H1 (cell line): ENCODE measurements around the gene DNAH8. TPM values are rescaled to one million over a fixed set of nuclear protein-coding genes. Genes with fewer than 3 reads are reported as not detected.

Source experiments
- CTCF ChIA-PET: fragments of 300-600 bp; sonication (Branson Sonifier 250); formaldehyde crosslinking; loops from one replicate; lab custom pipeline; 2021; ENCODE audit not compliant: partially characterized antibody; lab: Charles Lee
- POLR2A ChIA-PET: fragments of 300-600 bp; sonication (Branson Sonifier 250); formaldehyde crosslinking; loops from one replicate; lab custom pipeline; 2021; ENCODE audit warnings: inconsistent platforms; ENCODE audit not compliant: partially characterized antibody; lab: Charles Lee
- DNase-seq, 2 experiments: peaks; one replicate each; pipeline versions ENCODE4 v3.0.0 to v3.0.0-alpha.2; 2010 to 2022; ENCODE audit warnings: low spot score in 2 of 2, low read depth in 1 of 2, mixed read lengths in 1 of 2
- FAIRE-seq: peaks from 2 replicates; lab custom pipeline; 2011; peaks lifted over from hg19 to GRCh38; lab: Jason Lieb, UNC
- H2AFZ ChIP-seq: 2 replicates; pipeline ENCODE4 v1.8.1; 2012; ENCODE audit warnings: low read length, inconsistent platforms
- H2AK5ac ChIP-seq: 2 replicates; pipeline ENCODE4 v1.6.1; 2013; ENCODE audit warnings: low read depth, low read length
- H2BK120ac ChIP-seq: replicated peaks from 2 replicates; pipeline ENCODE3; 2013; ENCODE audit warnings: low read depth, low read length, inconsistent platforms
- H2BK12ac ChIP-seq: 2 replicates; pipeline ENCODE4 v1.6.1; 2013; ENCODE audit warnings: low read depth, low read length
- H2BK15ac ChIP-seq: 2 replicates; pipeline ENCODE4 v1.6.1; 2013; ENCODE audit warnings: low read length
- H2BK20ac ChIP-seq: 2 replicates; pipeline ENCODE4 v1.6.1; 2013; ENCODE audit warnings: low read length
- H2BK5ac ChIP-seq: 2 replicates; pipeline ENCODE4 v1.6.1; 2013; ENCODE audit warnings: low read depth, low read length
- H3K14ac ChIP-seq: 2 replicates; pipeline ENCODE4 v1.6.1; 2013; ENCODE audit warnings: inconsistent platforms; ENCODE audit not compliant: insufficient read length
- H3K18ac ChIP-seq: 2 replicates; pipeline ENCODE4 v1.6.1; 2013; ENCODE audit warnings: low read length; ENCODE audit errors: extremely low read depth
- H3K23ac ChIP-seq: 2 replicates; pipeline ENCODE4 v1.6.1; 2013; ENCODE audit warnings: inconsistent platforms; ENCODE audit not compliant: insufficient read length
- H3K23me2 ChIP-seq: 2 replicates; pipeline ENCODE4 v1.6.1; 2013; ENCODE audit warnings: low read depth, low read length
- H3K27ac ChIP-seq: 2 replicates; pipeline ENCODE4 v1.6.1; 2011; ENCODE audit warnings: low read depth, low read length, inconsistent platforms
- H3K27me3 ChIP-seq, 4 experiments: replicated peaks in 1 of 4; 1 replicate in 1 of 4; 2 replicates in 3 of 4; pipeline versions ENCODE4 v1.6.1 to v1.8.1; 2011 to 2013; ENCODE audit warnings: low read length in 3 of 4, mild to moderate bottlenecking in 3 of 4, inconsistent platforms in 2 of 4, mixed read lengths in 2 of 4, moderate library complexity in 1 of 4; ENCODE audit not compliant: control insufficient read depth in 3 of 4, insufficient read depth in 3 of 4; ENCODE audit errors: extremely low read depth in 1 of 4
- H3K36me3 ChIP-seq, 4 experiments: 2 replicates each; pipeline versions ENCODE4 v1.6.1 to v1.8.1; 2011 to 2013; ENCODE audit warnings: mild to moderate bottlenecking in 4 of 4, low read length in 3 of 4, moderate library complexity in 2 of 4, control low read depth in 1 of 4, inconsistent platforms in 1 of 4; ENCODE audit not compliant: insufficient read depth in 4 of 4, control insufficient read depth in 2 of 4
- H3K4ac ChIP-seq: replicated peaks from 2 replicates; pipeline ENCODE3; 2013; ENCODE audit warnings: low read length, low read depth, mixed read lengths, inconsistent platforms; ENCODE audit not compliant: insufficient read length
- H3K4me1 ChIP-seq, 4 experiments: replicated peaks in 1 of 4; 1 replicate in 1 of 4; 2 replicates in 3 of 4; pipeline versions ENCODE4 v1.6.1 to v1.8.1; 2011 to 2013; ENCODE audit warnings: low read length in 3 of 4, inconsistent platforms in 2 of 4, mixed read lengths in 1 of 4; ENCODE audit not compliant: insufficient read depth in 4 of 4, control insufficient read depth in 3 of 4
- H3K4me2 ChIP-seq, 2 experiments: 2 replicates each; pipeline versions ENCODE4 v1.6.1 to v1.8.1; 2011 to 2013; ENCODE audit warnings: low read depth in 2 of 2, low read length in 2 of 2, control low read depth in 1 of 2, inconsistent platforms in 1 of 2, mild to moderate bottlenecking in 1 of 2; ENCODE audit not compliant: insufficient read depth in 1 of 2
- H3K4me3 ChIP-seq, 4 experiments: fragments of 200-600, 300-600 bp in 1 of 4; sonication (generic), shearing (Covaris generic), sonication (Bioruptor Twin) in 1 of 4; 2 replicates each; pipeline versions ENCODE4 v1.5.1 to v1.8.1; 2011 to 2016; ENCODE audit warnings: low read length in 4 of 4, low read depth in 3 of 4, control low read depth in 2 of 4, inconsistent platforms in 2 of 4, mild to moderate bottlenecking in 2 of 4, mixed read lengths in 1 of 4, moderate library complexity in 1 of 4; ENCODE audit not compliant: insufficient read depth in 2 of 4; ENCODE audit errors: extremely low read depth in 1 of 4
- H3K56ac ChIP-seq: replicated peaks from 2 replicates; pipeline ENCODE3; 2013; ENCODE audit warnings: low read depth, mild to moderate bottlenecking, mixed read lengths, low read length, inconsistent platforms; ENCODE audit not compliant: insufficient read length
- H3K79me1 ChIP-seq: 2 replicates; pipeline ENCODE4 v1.6.1; 2013; ENCODE audit warnings: low read depth, low read length, control low read depth
- H3K79me2 ChIP-seq, 2 experiments: 2 replicates each; pipeline versions ENCODE4 v1.6.1 to v1.8.1; 2012 to 2013; ENCODE audit warnings: low read length in 2 of 2, mild to moderate bottlenecking in 2 of 2, inconsistent platforms in 1 of 2; ENCODE audit not compliant: insufficient read depth in 2 of 2, control insufficient read depth in 1 of 2
- H3K9ac ChIP-seq, 4 experiments: replicated peaks in 1 of 4; 1 replicate in 1 of 4; 2 replicates in 3 of 4; pipeline versions ENCODE4 v1.6.1 to v1.8.1; 2011 to 2013; ENCODE audit warnings: low read depth in 3 of 4, low read length in 3 of 4, control low read depth in 2 of 4, mild to moderate bottlenecking in 2 of 4, moderate library complexity in 2 of 4, inconsistent platforms in 1 of 4; ENCODE audit errors: extremely low read depth in 1 of 4
- H3K9me3 ChIP-seq, 2 experiments: 2 replicates each; pipeline versions ENCODE4 v1.6.1 to v1.8.1; 2012 to 2013; ENCODE audit warnings: mild to moderate bottlenecking in 2 of 2, moderate library complexity in 2 of 2, control low read depth in 1 of 2, inconsistent platforms in 1 of 2, low read depth in 1 of 2, low read length in 1 of 2, mixed read lengths in 1 of 2; ENCODE audit not compliant: insufficient read depth in 2 of 2
- H4K20me1 ChIP-seq, 2 experiments: replicated peaks in 1 of 2; 2 replicates each; pipeline versions ENCODE3 to v1.8.1; 2011 to 2013; ENCODE audit warnings: inconsistent platforms in 2 of 2, low read length in 2 of 2, mild to moderate bottlenecking in 1 of 2; ENCODE audit not compliant: insufficient read depth in 2 of 2, control insufficient read depth in 1 of 2
- H4K5ac ChIP-seq: 2 replicates; pipeline ENCODE4 v1.6.1; 2013; ENCODE audit warnings: low read length, low read depth, mixed read lengths, inconsistent platforms; ENCODE audit not compliant: insufficient read length
- H4K8ac ChIP-seq: 2 replicates; pipeline ENCODE4 v1.8.0; 2013; ENCODE audit warnings: mild to moderate bottlenecking, moderate library complexity, low read length, inconsistent platforms; ENCODE audit not compliant: insufficient read depth; ENCODE audit errors: extremely low read depth
- H4K91ac ChIP-seq: replicated peaks from 2 replicates; pipeline ENCODE3; 2013; ENCODE audit warnings: low read length, mixed read lengths, inconsistent platforms; ENCODE audit not compliant: insufficient read length
- ATF3 ChIP-seq: IDR thresholded peaks from 2 replicates; pipeline ENCODE4 v1.6.1; 2011; ENCODE audit warnings: low read depth, mild to moderate bottlenecking, low read length; ENCODE audit not compliant: insufficient read depth
- CBX5 ChIP-seq: fragments of 300-800, 300-1000 bp; sonication (generic); IDR thresholded peaks from 2 replicates; pipeline ENCODE4 v1.7.1; 2016; ENCODE audit warnings: antibody characterized with exemption, low read length, low read depth
- CHD2 ChIP-seq: IDR thresholded peaks from 2 replicates; pipeline ENCODE4 v1.6.1; 2012; ENCODE audit warnings: low read length, improper control_type of control experiment
- CREB1 ChIP-seq: IDR thresholded peaks from 2 replicates; pipeline ENCODE4 v1.6.1; 2012; ENCODE audit warnings: inconsistent platforms
- JUND ChIP-seq: IDR thresholded peaks from 2 replicates; pipeline ENCODE4 v1.6.1; 2011; ENCODE audit warnings: mild to moderate bottlenecking, improper control_type of control experiment, low read length
- KDM1A ChIP-seq: fragments of 200-600, 300-600 bp; sonication (generic); IDR thresholded peaks from 2 replicates; pipeline ENCODE4 v1.7.1; 2016; ENCODE audit warnings: mild to moderate bottlenecking, low read length, borderline replicate concordance
- KDM5A ChIP-seq: fragments of 200-600 bp; IDR thresholded peaks from 2 replicates; pipeline ENCODE4 v1.7.1; 2012; ENCODE audit warnings: mild to moderate bottlenecking, low read length, inconsistent platforms, mixed read lengths
- RFX5 ChIP-seq: IDR thresholded peaks from 2 replicates; pipeline ENCODE4 v1.6.1; 2011; ENCODE audit warnings: low read depth, low read length, improper control_type of control experiment, borderline replicate concordance
- SAP30 ChIP-seq: fragments of 300-600 bp; sonication (generic); IDR thresholded peaks from 2 replicates; pipeline ENCODE4 v1.7.1; 2012; ENCODE audit warnings: low read length, moderate library complexity, mild to moderate bottlenecking, inconsistent platforms; ENCODE audit not compliant: insufficient read depth, insufficient replicate concordance
- TAF7 ChIP-seq: optimal IDR thresholded peaks from 2 replicates; pipeline ENCODE3; 2011; ENCODE audit warnings: low read depth, mild to moderate bottlenecking, inconsistent platforms, low read length, moderate library complexity, borderline replicate concordance
- TBP ChIP-seq: IDR thresholded peaks from 2 replicates; pipeline ENCODE4 v1.6.1; 2011; ENCODE audit warnings: low read depth, low read length, improper control_type of control experiment
- WGBS, 2 experiments: shearing (Covaris generic) in 1 of 2; methylation state at CpG; one replicate each; pipeline versions ENCODE4 v1.1.6 to v1.1.7; 2013 to 2015; ENCODE audit warnings: low lambda C conversion rate in 2 of 2, mixed read lengths in 2 of 2, inconsistent platforms in 1 of 2, low coverage in 1 of 2, missing lambda C conversion rate in 1 of 2; ENCODE audit not compliant: insufficient replicate concordance in 2 of 2, insufficient coverage in 1 of 2, insufficient read length in 1 of 2; ENCODE audit errors: extremely low coverage in 1 of 2, missing lambda C conversion rate in 1 of 2; 5-methylcytosine and 5-hydroxymethylcytosine counted together
- polyA plus RNA-seq, 7 experiments: library from polyadenylated mRNA; depleted of rRNA in 3 of 7; stranded (reverse) in 5 of 7; unstranded in 2 of 7; fragments of >200 nt in 5 of 7; fragments of 200-250 nt in 2 of 7; gene quantifications; 1 replicate in 5 of 7; 2 replicates in 1 of 7; 4 replicates in 1 of 7; pipeline versions ENCODE4 v1.2.1 to v1.2.3, GENCODE V29; 2011 to 2013; ENCODE audit warnings: missing spikeins in 2 of 7, mixed read lengths in 2 of 7
- total RNA-seq: library from RNA; stranded (reverse); fragmentation: NEBNext Ultra II Directional; extraction: Animal tissue kit (Norgen Biotek cat#: 25700); gene quantifications from 2 replicates; pipeline ENCODE4 v1.2.1, GENCODE V29; 2021

The DNAH8 gene
- total and polyA plus RNA-seq, 2 of the 8 experiments (the other 6 are each of a cell fraction or from before 2014, with no cell fraction given): under 0.01 TPM; not detected in 1

- Histone ChIP-seq H2BK120ac (no peak overlapping the region), H4K91ac (no peak overlapping the region), H3K23me2 (no peaks in the 10 kb centered on the region), H2BK5ac (no peak overlapping the region), H3K56ac (no peak overlapping the region), H3K27ac (no peak overlapping the region), H3K23ac (no peak overlapping the region), H3K36me3 (no peaks in the 10 kb centered on the region), H3K4me3 (no peak overlapping the region), H2AFZ (no peak overlapping the region), H4K8ac (no peak overlapping the region), H2AK5ac (no peak overlapping the region), H2BK12ac (no peak overlapping the region), H3K79me2 (no peaks in the 10 kb centered on the region), H3K4ac (no peak overlapping the region), H3K18ac (no peak overlapping the region), H4K20me1 (peaks cover 0 to 1% of the 10 kb centered on the region in 2 experiments), H3K27me3 (no peaks in the 10 kb centered on the region), H3K9ac (no peak overlapping the region), H2BK20ac (no peak overlapping the region), H4K5ac (no peak overlapping the region), H3K14ac (no peak overlapping the region), H3K79me1 (no peaks in the 10 kb centered on the region), H3K9me3 (no peaks in the 10 kb centered on the region), H3K4me2 (no peak overlapping the region), H3K4me1 (peaks cover 0 to 2% (median 0%) of the 10 kb centered on the region in 4 experiments; a peak in 1 of 7 replicates), H2BK15ac (no peak overlapping the region)
- 92% methylated on average over 3 of the region's 3 CpGs; no CpG with 5 or more reads in 1 of the 2 experiments for WGBS, 2 experiments
- POLR2A ChIA-PET: no interaction called here
- CTCF ChIA-PET: interaction anchor here (0.6 to 1.6 kb wide), 3 partner anchors 18 to 192 kb away, joined by 3 to 5 read pairs (median 4); no protein-coding TSS in a partner anchor
- DNase-seq (no peak), FAIRE-seq (no peak)
- TF ChIP-seq CHD2: no peak
- no peak for TF ChIP-seq JUND
- no peak for TF ChIP-seq SAP30
- no peak for TF ChIP-seq RFX5
- no peak for TF ChIP-seq TAF7
- TF ChIP-seq KDM1A: no peak
- no peak for TF ChIP-seq CBX5
- TF ChIP-seq ATF3: no peak
- TF ChIP-seq TBP: no peak
- no peak for TF ChIP-seq CREB1
- TF ChIP-seq KDM5A: no peak
These were observed 91.7 kb downstream of the DNAH8 start for GRCh38 chr6:38806833-38807232.
